22Rv1 (cell line): ENCODE measurements around the gene GNG11.

Experiments used
- CTCF ChIP-seq: fragments of 450-650 bp; IDR thresholded peaks from 2 replicates; pipeline ENCODE4 v1.5.1; 2017; ENCODE audit warnings: mild to moderate bottlenecking
- ZFX ChIP-seq: fragments of 450-650 bp; IDR thresholded peaks from 2 replicates; pipeline ENCODE4 v1.6.1; 2017; ENCODE audit warnings: antibody characterized with exemption, borderline replicate concordance

GRCh38 chr7:93902777-93903423, 18.6 kb upstream of the GNG11 start:
- TF ChIP-seq CTCF = peak; percentile 96
- no peak for TF ChIP-seq ZFX
